Astrocyte (in vitro differentiated cells and primary cell): ENCODE data around the gene CLEC3B. TPM values are rescaled to one million over a fixed set of nuclear protein-coding genes. Genes with fewer than 3 reads are reported as not detected.

Experiments
- DNase-seq: peaks from one replicate; pipeline ENCODE4 v3.0.0-alpha.2; 2010; ENCODE audit warnings: low read depth
- FAIRE-seq: peaks from 2 replicates; lab custom pipeline; 2011; peaks lifted over from hg19 to GRCh38; lab: Jason Lieb, UNC
- H2AFZ ChIP-seq: 2 replicates; pipeline ENCODE4 v1.6.0; 2012; ENCODE audit warnings: low read depth, low read length, inconsistent platforms
- H3K27ac ChIP-seq: 2 replicates; pipeline ENCODE4 v1.5.1; 2011; ENCODE audit warnings: low read depth, low read length, inconsistent platforms
- H3K27me3 ChIP-seq: 2 replicates; pipeline ENCODE4 v1.6.0; 2011; ENCODE audit warnings: low read length, inconsistent platforms; ENCODE audit not compliant: insufficient read depth
- H3K36me3 ChIP-seq: 2 replicates; pipeline ENCODE4 v1.5.1; 2011; ENCODE audit warnings: low read length, inconsistent platforms; ENCODE audit not compliant: insufficient read depth
- H3K4me1 ChIP-seq: 2 replicates; pipeline ENCODE4 v1.5.1; 2011; ENCODE audit warnings: low read length, inconsistent platforms; ENCODE audit not compliant: insufficient read depth
- H3K4me2 ChIP-seq: 2 replicates; pipeline ENCODE4 v1.6.0; 2012; ENCODE audit warnings: low read length, inconsistent platforms
- H3K4me3 ChIP-seq: 2 replicates; pipeline ENCODE4 v1.5.1; 2011; ENCODE audit warnings: low read depth, mild to moderate bottlenecking, low read length, inconsistent platforms; ENCODE audit not compliant: insufficient read depth
- H3K79me2 ChIP-seq: 2 replicates; pipeline ENCODE4 v1.6.0; 2012; ENCODE audit warnings: mild to moderate bottlenecking, low read length, inconsistent platforms; ENCODE audit not compliant: insufficient read depth
- H3K9ac ChIP-seq: 2 replicates; pipeline ENCODE4 v1.6.0; 2012; ENCODE audit warnings: mild to moderate bottlenecking, low read length, inconsistent platforms
- H3K9me3 ChIP-seq: 2 replicates; pipeline ENCODE4 v1.5.1; 2012; ENCODE audit warnings: low read depth, mild to moderate bottlenecking, low read length, inconsistent platforms; ENCODE audit not compliant: insufficient read depth
- H4K20me1 ChIP-seq: 2 replicates; pipeline ENCODE4 v1.6.0; 2012; ENCODE audit warnings: low read length, inconsistent platforms; ENCODE audit not compliant: insufficient read depth
- H3K27ac Mint-ChIP-seq: one replicate; pipeline ENCODE4 v1.8.0; 2021; ENCODE audit warnings: mild to moderate bottlenecking, mixed read lengths; ENCODE audit not compliant: unreplicated experiment
- H3K27me3 Mint-ChIP-seq: one replicate; pipeline ENCODE4 v1.8.0; 2021; ENCODE audit warnings: low read depth, mixed read lengths; ENCODE audit not compliant: unreplicated experiment
- H3K36me3 Mint-ChIP-seq: one replicate; pipeline ENCODE4 v1.8.0; 2021; ENCODE audit warnings: low read depth, mixed read lengths; ENCODE audit not compliant: unreplicated experiment
- H3K4me1 Mint-ChIP-seq: one replicate; pipeline ENCODE4 v1.8.0; 2021; ENCODE audit warnings: low read depth, mixed read lengths; ENCODE audit not compliant: unreplicated experiment
- H3K4me3 Mint-ChIP-seq: one replicate; pipeline ENCODE4 v1.8.0; 2021; ENCODE audit warnings: mild to moderate bottlenecking, moderate library complexity, mixed read lengths; ENCODE audit not compliant: unreplicated experiment
- H3K9me3 Mint-ChIP-seq: one replicate; pipeline ENCODE4 v1.8.0; 2021; ENCODE audit warnings: mild to moderate bottlenecking, mixed read lengths; ENCODE audit not compliant: unreplicated experiment
- CTCF ChIP-seq: IDR thresholded peaks from 2 replicates; pipeline ENCODE4 v1.5.1; 2011; ENCODE audit warnings: low read depth, mild to moderate bottlenecking, inconsistent platforms, low read length, moderate library complexity; ENCODE audit not compliant: insufficient read depth
- EZH2 ChIP-seq: IDR thresholded peaks from 2 replicates; pipeline ENCODE4 v1.6.1; 2012; ENCODE audit warnings: mild to moderate bottlenecking, low read length, inconsistent platforms; ENCODE audit not compliant: insufficient read depth
- total RNA-seq: library from RNA; stranded (reverse); gene quantifications from 2 replicates; pipeline ENCODE4 v1.2.1, GENCODE V29; 2021

Gene CLEC3B
- total RNA-seq, 1 donor from 2014 or later, result 0.32 TPM

GRCh38 chr3:45084820-45085816 lies 59.0 kb downstream of the CLEC3B start:
- DNase-seq, result peak; percentile 97
- no peaks in the 10 kb centered on the region for H3K27me3 ChIP-seq
- peaks cover 29% of the 10 kb centered on the region for H3K4me1 ChIP-seq
- peak overlapping the region; percentile 60 for H3K27ac ChIP-seq
- peak; percentile 100 for FAIRE-seq
- Mint-ChIP-seq H3K4me1 (peaks cover 14% of the 10 kb centered on the region), H3K36me3 (peaks cover 3% of the 10 kb centered on the region), H3K4me3 (no peak overlapping the region), H3K9me3 (peaks cover 6% of the 10 kb centered on the region), H3K27me3 (peaks cover 9% of the 10 kb centered on the region), H3K27ac (peak overlapping the region; percentile 47)
- no peak overlapping the region for H3K4me3 ChIP-seq
- peak overlapping the region; percentile 54 for H3K4me2 ChIP-seq
- no peaks in the 10 kb centered on the region for H4K20me1 ChIP-seq
- peak overlapping the region; percentile 7 for H3K9ac ChIP-seq
- H3K79me2 ChIP-seq, result no peaks in the 10 kb centered on the region
- TF ChIP-seq CTCF (no peak), EZH2 (no peak)
- peak overlapping the region; percentile 7 for H2AFZ ChIP-seq
- no peaks in the 10 kb centered on the region for H3K36me3 ChIP-seq
- H3K9me3 ChIP-seq, result no peaks in the 10 kb centered on the region

Other genes starting within 250 kb of the CLEC3B start
- gene TMEM42, start 164.4 kb upstream of the CLEC3B start, total RNA-seq, result 6.9 and 7.9 TPM in 2 replicates
- gene TGM4, start 151.7 kb upstream of the CLEC3B start, total RNA-seq, result 0.18 TPM in 1 of 2 replicates, not detected in the other
- 64.5 and 66.6 TPM in 2 replicates for gene ZDHHC3, start 50.1 kb upstream of the CLEC3B start, total RNA-seq
- gene EXOSC7, start 50.1 kb upstream of the CLEC3B start, total RNA-seq, result 34.7 and 38.6 TPM in 2 replicates
- 4.2 and 6.8 TPM in 2 replicates for gene CDCP1, start 120.1 kb downstream of the CLEC3B start, total RNA-seq
- gene TMEM158, start 200.0 kb downstream of the CLEC3B start, total RNA-seq, result 11.5 and 14.1 TPM in 2 replicates